ENCODE measurements around the gene DCAF5.
"Not testable (repeated sequence)": the region's sequence is repeated elsewhere in the genome, so short reads cannot be mapped to it uniquely, and the experiment has no call there.

DNA sequence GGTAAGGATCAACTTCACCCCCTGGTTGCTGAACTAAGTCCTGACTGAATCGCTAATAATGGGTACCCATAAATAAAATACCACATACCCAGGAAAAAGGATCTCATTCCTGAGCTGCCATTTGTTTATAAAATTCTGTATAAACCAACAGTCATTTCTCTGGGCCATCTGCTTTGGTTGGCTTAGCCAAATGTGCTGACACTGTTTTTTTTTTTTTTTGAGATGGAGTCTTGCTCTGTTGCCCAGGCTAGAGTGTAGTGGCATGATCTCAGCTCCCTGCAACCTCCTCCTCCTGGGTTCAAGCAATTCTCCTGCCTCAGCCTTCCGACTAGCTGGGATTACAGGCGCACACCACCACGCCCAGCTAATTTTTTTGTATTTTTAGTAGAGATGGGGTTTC is 87.0 kb downstream of the DCAF5 start:
- not testable (repeated sequence) for TF ChIP-seq POLR2A, CTCF, POLR2AphosphoS5 (IDR thresholded peaks at IDR 0.05)
